ENCODE results near the gene PAX6. TPM values are rescaled to one million over a fixed set of nuclear protein-coding genes. Genes with fewer than 3 reads are reported as not detected.

The PAX6 gene
- total RNA-seq, 4 donors from 2014 or later, result 0.08 to 1.1 (median 0.55) TPM

GRCh38 chr11:31805037-31805628, 6.0 kb downstream of the PAX6 start:
- no CpG with 5 or more reads among the region's 51 CpGs for WGBS, 2 donors (ENCODE audit: low coverage in 1 of 2)
- ATAC-seq, result no peak
- peaks cover 0 to 39% (median 15%) of the 10 kb centered on the region in 3 donors for H3K4me1 ChIP-seq

GRCh38 chr11:31804312-31805036, 6.6 kb downstream of the PAX6 start:
- no peak overlapping the region for H3K4me3 ChIP-seq
- no peaks in the 10 kb centered on the region for H3K9me3 ChIP-seq
- WGBS, 2 donors (ENCODE audit: low coverage in 1 of 2), result 0% methylated on average over 3 of the region's 41 CpGs; no CpG with 5 or more reads in 1 of the 2 donors
- peak; percentile 13 for ATAC-seq
- no peaks in the 10 kb centered on the region for H3K36me3 ChIP-seq
- TF ChIP-seq POLR2AphosphoS5 (IDR thresholded peaks at IDR 0.05) (no peak), CTCF (IDR thresholded peaks at IDR 0.05) (no peak), POLR2A (IDR thresholded peaks at IDR 0.05) (no peak), EP300 (IDR thresholded peaks at IDR 0.05) (no peak)
- H3K27me3 ChIP-seq, result peaks cover 100% of the 10 kb centered on the region
- H3K4me1 ChIP-seq, result peaks cover 0 to 39% (median 13%) of the 10 kb centered on the region in 3 donors
- H3K27ac ChIP-seq, result no peak overlapping the region

More at GRCh38 chr11:31805037-31805628, 6.0 kb downstream of the PAX6 start:
- Histone ChIP-seq H3K27ac (no peak overlapping the region), H3K4me3 (no peak overlapping the region), H3K36me3 (no peaks in the 10 kb centered on the region), H3K9me3 (no peaks in the 10 kb centered on the region), H3K27me3 (peaks cover 100% of the 10 kb centered on the region)
- no peak for TF ChIP-seq EP300 (IDR thresholded peaks at IDR 0.05)

GRCh38 chr11:31803813-31804311, 7.3 kb downstream of the PAX6 start:
- peaks cover 100% of the 10 kb centered on the region for H3K27me3 ChIP-seq
- WGBS, 2 donors (ENCODE audit: low coverage in 1 of 2), result 6 to 10% methylated on average over 2 to 3 of the region's 13 CpGs

GRCh38 chr11:31802990-31803812, 7.9 kb downstream of the PAX6 start:
- ATAC-seq, result no peak
- Histone ChIP-seq H3K36me3 (no peaks in the 10 kb centered on the region), H3K9me3 (no peaks in the 10 kb centered on the region), H3K27ac (no peak overlapping the region), H3K27me3 (peaks cover 100% of the 10 kb centered on the region), H3K4me3 (no peak overlapping the region), H3K4me1 (peaks cover 0 to 48% (median 23%) of the 10 kb centered on the region in 3 donors)
- WGBS, 2 donors (ENCODE audit: low coverage in 1 of 2), result 0 to 14% methylated on average over 7 to 15 of the region's 24 CpGs
- TF ChIP-seq CTCF (IDR thresholded peaks at IDR 0.05) (no peak), EP300 (IDR thresholded peaks at IDR 0.05) (no peak), POLR2A (IDR thresholded peaks at IDR 0.05) (no peak), POLR2AphosphoS5 (IDR thresholded peaks at IDR 0.05) (no peak)

More at GRCh38 chr11:31803813-31804311, 7.3 kb downstream of the PAX6 start:
- Histone ChIP-seq H3K36me3 (no peaks in the 10 kb centered on the region), H3K27ac (no peak overlapping the region), H3K4me1 (peaks cover 0 to 41% (median 19%) of the 10 kb centered on the region in 3 donors), H3K4me3 (no peak overlapping the region), H3K9me3 (no peaks in the 10 kb centered on the region)
- ATAC-seq, result no peak
- TF ChIP-seq POLR2A (IDR thresholded peaks at IDR 0.05), result no peak
- no peak for TF ChIP-seq POLR2AphosphoS5 (IDR thresholded peaks at IDR 0.05)

GRCh38 chr11:31802609-31802989, 8.5 kb downstream of the PAX6 start:
- Histone ChIP-seq H3K9me3 (no peaks in the 10 kb centered on the region), H3K27me3 (peaks cover 100% of the 10 kb centered on the region), H3K36me3 (no peaks in the 10 kb centered on the region), H3K27ac (no peak overlapping the region), H3K4me1 (peaks cover 0 to 54% (median 23%) of the 10 kb centered on the region in 3 donors), H3K4me3 (no peak overlapping the region)
- TF ChIP-seq EP300 (IDR thresholded peaks at IDR 0.05) (no peak), POLR2AphosphoS5 (IDR thresholded peaks at IDR 0.05) (no peak), CTCF (IDR thresholded peaks at IDR 0.05) (no peak), POLR2A (IDR thresholded peaks at IDR 0.05) (no peak)
- no peak for ATAC-seq
- 3 to 10% methylated on average over 10 to 19 of the region's 20 CpGs for WGBS, 2 donors (ENCODE audit: low coverage in 1 of 2)
